DND-41 (cell line): ENCODE measurements around the gene KMT5B.

Experiments used
- ATAC-seq: fragments of 200-7000 bp; cut with Tn5 transposase; 3 replicates; pipeline ENCODE4 v1.9.1; 2021; ENCODE audit warnings: low read depth; ENCODE audit not compliant: insufficient read depth
- DNase-seq: peaks from one replicate; pipeline ENCODE4 v3.0.0-alpha.2; 2020
- H2AFZ ChIP-seq: 2 replicates; pipeline ENCODE4 v1.6.0; 2012; ENCODE audit warnings: low read depth, low read length
- H3K27ac ChIP-seq: 2 replicates; pipeline ENCODE4 v1.5.1; 2012; ENCODE audit warnings: low read length, inconsistent platforms
- H3K27me3 ChIP-seq: fragments of 200-600 bp; sonication (generic); 2 replicates; pipeline ENCODE4 v1.6.0; 2012; ENCODE audit warnings: low read length, mild to moderate bottlenecking, inconsistent platforms; ENCODE audit not compliant: insufficient read depth, poor library complexity
- H3K36me3 ChIP-seq: 2 replicates; pipeline ENCODE4 v1.5.1; 2012; ENCODE audit warnings: low read length, inconsistent platforms; ENCODE audit not compliant: insufficient read depth
- H3K4me1 ChIP-seq: 2 replicates; pipeline ENCODE4 v1.5.1; 2012; ENCODE audit warnings: mild to moderate bottlenecking, low read length; ENCODE audit not compliant: insufficient read depth
- H3K4me2 ChIP-seq: 2 replicates; pipeline ENCODE4 v1.6.0; 2012; ENCODE audit warnings: mild to moderate bottlenecking, moderate library complexity, low read length, inconsistent platforms; ENCODE audit not compliant: insufficient read depth
- H3K4me3 ChIP-seq, 2 experiments: fragments of 200-600 bp in 1 of 2; shearing (Covaris generic) in 1 of 2; 2 replicates each; pipeline ENCODE4 v1.5.1; 2012 to 2016; ENCODE audit warnings: inconsistent platforms in 2 of 2, low read length in 2 of 2, mild to moderate bottlenecking in 2 of 2, low read depth in 1 of 2, moderate library complexity in 1 of 2
- H3K79me2 ChIP-seq: 2 replicates; pipeline ENCODE4 v1.6.0; 2012; ENCODE audit warnings: low read length, inconsistent platforms; ENCODE audit not compliant: insufficient read depth
- H3K9ac ChIP-seq: 2 replicates; pipeline ENCODE4 v1.6.0; 2012; ENCODE audit warnings: low read depth, mild to moderate bottlenecking, inconsistent platforms, low read length, moderate library complexity
- H3K9me3 ChIP-seq: 2 replicates; pipeline ENCODE4 v1.5.1; 2012; ENCODE audit warnings: low read length, moderate library complexity, mild to moderate bottlenecking, inconsistent platforms; ENCODE audit not compliant: insufficient read depth, severe bottlenecking
- H4K20me1 ChIP-seq: 2 replicates; pipeline ENCODE4 v1.6.0; 2012; ENCODE audit warnings: low read length; ENCODE audit not compliant: insufficient read depth
- CTCF ChIP-seq: IDR thresholded peaks from 2 replicates; pipeline ENCODE4 v1.5.1; 2012; ENCODE audit warnings: borderline replicate concordance, low read length, moderate library complexity, mild to moderate bottlenecking; ENCODE audit not compliant: poor library complexity, severe bottlenecking; ENCODE audit errors: extremely low read depth
- EZH2 ChIP-seq: IDR thresholded peaks from 3 replicates; pipeline ENCODE4 v1.6.1; 2012; ENCODE audit warnings: borderline replicate concordance, low read depth, mild to moderate bottlenecking, moderate library complexity, low read length, inconsistent platforms; ENCODE audit not compliant: severe bottlenecking

KMT5B gene

GRCh38 chr11:68148879-68149278, 64.2 kb downstream of the KMT5B start:
- Histone ChIP-seq H3K4me2 (no peak overlapping the region), H3K79me2 (no peaks in the 10 kb centered on the region), H3K27ac (no peak overlapping the region), H4K20me1 (peaks cover 6% of the 10 kb centered on the region; the same call in 1 of the 2 replicates), H3K9ac (no peak overlapping the region), H3K4me1 (no peaks in the 10 kb centered on the region), H3K27me3 (no peaks in the 10 kb centered on the region), H2AFZ (no peak overlapping the region), H3K36me3 (no peaks in the 10 kb centered on the region), H3K9me3 (no peaks in the 10 kb centered on the region), H3K4me3 (no peak overlapping the region)
- no peak for TF ChIP-seq EZH2
- TF ChIP-seq CTCF: no peak
- no peak for ATAC-seq
- no peak for DNase-seq

- H3K27ac ChIP-seq: no peak overlapping the region
- H2AFZ ChIP-seq: no peak overlapping the region
- H3K4me2 ChIP-seq: no peak overlapping the region
- peaks cover 6% of the 10 kb centered on the region; the same call in 1 of the 2 replicates for H4K20me1 ChIP-seq
- no peaks in the 10 kb centered on the region for H3K36me3 ChIP-seq
- H3K9me3 ChIP-seq: no peaks in the 10 kb centered on the region
- H3K9ac ChIP-seq: no peak overlapping the region
- H3K4me1 ChIP-seq: no peaks in the 10 kb centered on the region
- TF ChIP-seq CTCF: no peak
- TF ChIP-seq EZH2: no peak
- DNase-seq (no peak), ATAC-seq (no peak)
- H3K27me3 ChIP-seq: no peaks in the 10 kb centered on the region
- H3K79me2 ChIP-seq: no peaks in the 10 kb centered on the region
- no peak overlapping the region for H3K4me3 ChIP-seq
Measured at GRCh38 chr11:68148071-68148805, 64.9 kb downstream of the KMT5B start.

- H3K79me2 ChIP-seq: no peaks in the 10 kb centered on the region
- ATAC-seq (no peak), DNase-seq (no peak)
- no peaks in the 10 kb centered on the region for H3K9me3 ChIP-seq
- H3K27me3 ChIP-seq: no peaks in the 10 kb centered on the region
- H3K4me1 ChIP-seq: peaks cover 12% of the 10 kb centered on the region
- peaks cover 9% of the 10 kb centered on the region for H4K20me1 ChIP-seq
- no peak overlapping the region for H3K4me3 ChIP-seq
- no peak overlapping the region for H3K4me2 ChIP-seq
- no peak overlapping the region for H3K27ac ChIP-seq
- H2AFZ ChIP-seq: no peak overlapping the region
- no peaks in the 10 kb centered on the region for H3K36me3 ChIP-seq
- TF ChIP-seq CTCF (no peak), EZH2 (no peak)
- no peak overlapping the region for H3K9ac ChIP-seq
Measured at GRCh38 chr11:68146704-68147474, 66.2 kb downstream of the KMT5B start.
